DND-41 (cell line): ENCODE measurements around the gene MTARC1.

Experiments used
- CTCF ChIP-seq: IDR thresholded peaks from 2 replicates; pipeline ENCODE4 v1.5.1; 2012; ENCODE audit warnings: borderline replicate concordance, low read length, moderate library complexity, mild to moderate bottlenecking; ENCODE audit not compliant: poor library complexity, severe bottlenecking; ENCODE audit errors: extremely low read depth
- EZH2 ChIP-seq: IDR thresholded peaks from 3 replicates; pipeline ENCODE4 v1.6.1; 2012; ENCODE audit warnings: borderline replicate concordance, low read depth, mild to moderate bottlenecking, moderate library complexity, low read length, inconsistent platforms; ENCODE audit not compliant: severe bottlenecking

- TF ChIP-seq CTCF (no peak), EZH2 (no peak)
These were observed 40.9 kb downstream of the MTARC1 start for GRCh38 chr1:220827445-220828178.
